HCT116 (cell line): ENCODE measurements around the gene SSX4B. TPM values are rescaled to one million over a fixed set of nuclear protein-coding genes. Genes with fewer than 3 reads are reported as not detected.
"Not testable (repeated sequence)": the region's sequence is repeated elsewhere in the genome, so short reads cannot be mapped to it uniquely, and the experiment has no call there.

Experiments used
- ATAC-seq: fragments of 200-7000 bp; cut with Tn5 transposase; 2 replicates; pipeline ENCODE4 v1.9.1; 2020; ENCODE audit warnings: mild to moderate bottlenecking, moderate library complexity
- BruUV-seq: library from RNA; stranded (reverse); fragments of 400-500 nt; replicated peaks from 2 replicates; lab custom pipeline; 2021; lab: Mats Ljungman, UMichigan
- CTCF ChIA-PET: fragments of 300-600 bp; sonication (Branson Sonifier 250); formaldehyde crosslinking; loops from one replicate; lab custom pipeline; 2021; ENCODE audit warnings: antibody characterized with exemption; lab: Charles Lee
- POLR2A ChIA-PET: fragments of 300-600, 350-600 bp; sonication (Branson Sonifier 250); formaldehyde crosslinking; loops from one replicate; lab custom pipeline; 2021; ENCODE audit warnings: antibody characterized with exemption; lab: Charles Lee
- RAD21 ChIA-PET, 2 experiments: fragments of 300-600 bp; sonication (Branson Sonifier 250); formaldehyde crosslinking; loops; one replicate each; lab custom pipeline; 2023; ENCODE audit warnings: low total read pairs in 2 of 2; ENCODE audit not compliant: uncharacterized antibody in 2 of 2, unreplicated experiment in 2 of 2, low non-redundant PET in 1 of 2; lab: Charles Lee
- DNase-seq: peaks from one replicate; pipeline ENCODE4 v3.0.0-alpha.2; 2010; ENCODE audit warnings: low read depth, low spot score
- H2AFZ ChIP-seq: fragments of 200-600 bp; shearing (Covaris generic), sonication (generic); 2 replicates; pipeline ENCODE4 v1.6.1; 2017; ENCODE audit warnings: low read depth, mixed run types, mixed read lengths, antibody characterized with exemption, low read length; ENCODE audit not compliant: poor library complexity, severe bottlenecking
- H3K27ac ChIP-seq: 2 replicates; pipeline ENCODE4 v1.5.1; 2012; ENCODE audit warnings: low read depth, low read length
- H3K27me3 ChIP-seq: fragments of 200-600 bp; sonication (generic); 2 replicates; pipeline ENCODE4 v1.6.1; 2016; ENCODE audit warnings: mixed run types, low read length, mixed read lengths; ENCODE audit not compliant: insufficient read depth
- H3K36me3 ChIP-seq, 2 experiments: fragments of 200-500 bp in 1 of 2; fragments of 200-600 bp in 1 of 2; sonication (Bioruptor generic) in 1 of 2; sonication (generic) in 1 of 2; 2 replicates each; pipeline versions ENCODE4 v1.5.1 to v1.6.1; 2014 to 2016; ENCODE audit warnings: low read length in 2 of 2, inconsistent platforms in 1 of 2, mixed read lengths in 1 of 2, mixed run types in 1 of 2; ENCODE audit not compliant: insufficient read depth in 2 of 2, control insufficient read depth in 1 of 2
- H3K4me1 ChIP-seq, 2 experiments: fragments of 200-600 bp in 1 of 2; sonication (generic) in 1 of 2; 2 replicates each; pipeline versions ENCODE4 v1.5.1 to v1.6.1; 2012 to 2017; ENCODE audit warnings: low read length in 2 of 2, inconsistent platforms in 1 of 2, mild to moderate bottlenecking in 1 of 2, mixed read lengths in 1 of 2, mixed run types in 1 of 2, moderate library complexity in 1 of 2; ENCODE audit not compliant: insufficient read depth in 2 of 2, control insufficient read depth in 1 of 2
- H3K4me2 ChIP-seq: fragments of 200-600 bp; sonication (generic); 2 replicates; pipeline ENCODE4 v1.6.1; 2017; ENCODE audit warnings: mixed run types, low read length, mixed read lengths
- H3K4me3 ChIP-seq, 2 experiments: fragments of 200-600 bp in 1 of 2; sonication (generic) in 1 of 2; replicated peaks in 1 of 2; 2 replicates each; pipeline ENCODE4 v1.5.1; 2011 to 2016; ENCODE audit warnings: low read length in 2 of 2, control low read depth in 1 of 2, low read depth in 1 of 2, mild to moderate bottlenecking in 1 of 2, mixed read lengths in 1 of 2, mixed run types in 1 of 2
- H3K79me2 ChIP-seq: fragments of 200-600 bp; sonication (generic); 2 replicates; pipeline ENCODE4 v1.6.1; 2017; ENCODE audit warnings: mild to moderate bottlenecking, mixed run types, low read length, moderate library complexity, mixed read lengths; ENCODE audit not compliant: insufficient read depth
- H3K9ac ChIP-seq: fragments of 200-600 bp; sonication (generic); 2 replicates; pipeline ENCODE4 v1.6.1; 2016; ENCODE audit warnings: low read length, mixed read lengths
- H3K9me2 ChIP-seq: fragments of 200-600 bp; sonication (generic), shearing (Covaris generic); 2 replicates; pipeline ENCODE4 v1.6.1; 2017; ENCODE audit warnings: mixed run types, mild to moderate bottlenecking, moderate library complexity; ENCODE audit not compliant: insufficient read depth
- H3K9me3 ChIP-seq, 2 experiments: fragments of 200-500 bp in 1 of 2; fragments of 200-600 bp in 1 of 2; sonication (Bioruptor generic) in 1 of 2; sonication (generic) in 1 of 2; 2 replicates each; pipeline ENCODE4 v1.6.1; 2014 to 2017; ENCODE audit warnings: low read length in 2 of 2, mixed read lengths in 2 of 2, inconsistent platforms in 1 of 2, low read depth in 1 of 2, mild to moderate bottlenecking in 1 of 2, mixed run types in 1 of 2, moderate library complexity in 1 of 2; ENCODE audit not compliant: control insufficient read depth in 1 of 2, insufficient read depth in 1 of 2
- H4K20me1 ChIP-seq: fragments of 200-600 bp; sonication (generic), shearing (Covaris generic); 2 replicates; pipeline ENCODE4 v1.6.1; 2017; ENCODE audit warnings: mixed run types, mild to moderate bottlenecking, moderate library complexity; ENCODE audit not compliant: insufficient read depth
- intact Hi-C: fragments of 100-400 bp; cut with micrococcal nuclease; formaldehyde crosslinking; loops from 2 replicates; pipeline ENCODE4 v1.10.0; 2022
- total RNA-seq: library from RNA; stranded (reverse); gene quantifications from one replicate; pipeline ENCODE4 v1.2.1, GENCODE V29; 2021; ENCODE audit not compliant: unreplicated experiment

Gene SSX4B
- total RNA-seq, 1 experiment from 2014 or later = not detected

DNA sequence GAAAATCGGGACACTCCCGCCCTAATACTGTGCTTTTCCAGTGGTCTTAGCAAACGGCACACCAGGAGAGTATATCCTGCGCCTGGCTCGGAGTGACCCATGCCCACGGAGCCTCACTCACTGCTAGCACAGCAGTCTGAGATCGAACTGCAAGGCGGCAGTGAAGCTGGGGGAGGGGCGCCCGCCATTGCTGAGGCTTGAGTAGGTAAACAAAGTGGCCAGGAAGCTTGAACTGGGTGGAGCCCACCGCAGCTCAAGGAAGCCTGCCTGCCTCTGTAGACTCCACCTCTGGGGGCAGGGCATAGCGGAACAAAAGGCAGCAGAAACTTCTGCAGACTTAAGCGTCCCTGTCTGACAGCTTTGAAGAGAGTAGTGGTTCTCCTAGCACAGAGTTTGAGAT lies 22.0 kb upstream of the SSX4B start:
- H3K4me3 ChIP-seq, H3K27me3 ChIP-seq, H3K9me2 ChIP-seq, H4K20me1 ChIP-seq, H3K9ac ChIP-seq, intact Hi-C loops, CTCF ChIA-PET, H2AFZ ChIP-seq, POLR2A ChIA-PET, DNase-seq, H3K4me1 ChIP-seq, H3K36me3 ChIP-seq, BruUV-seq, H3K4me2 ChIP-seq, H3K9me3 ChIP-seq, RAD21 ChIA-PET, H3K79me2 ChIP-seq, H3K27ac ChIP-seq, ATAC-seq: not testable (repeated sequence)

DNA sequence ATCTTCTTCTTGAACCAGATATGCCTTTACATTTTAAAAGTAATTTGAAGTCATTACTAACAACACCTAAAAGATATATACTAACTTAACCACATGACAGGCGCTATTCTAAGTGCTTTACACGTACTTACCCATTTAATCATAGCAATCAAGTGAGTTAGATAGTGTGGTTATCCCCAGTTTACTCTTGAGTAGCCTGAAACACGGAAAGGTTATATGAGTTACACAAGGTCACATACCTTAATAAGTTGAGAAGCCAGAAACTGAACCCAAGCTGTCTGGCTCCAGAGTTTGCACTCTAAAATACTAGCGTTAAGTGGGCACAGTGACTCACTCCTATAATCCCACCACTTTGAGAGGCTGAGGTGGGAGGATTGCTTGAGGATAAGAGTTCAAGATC lies 18.4 kb upstream of the SSX4B start:
- H3K27me3 ChIP-seq, H3K9me2 ChIP-seq, RAD21 ChIA-PET, H3K4me3 ChIP-seq, H2AFZ ChIP-seq, H3K27ac ChIP-seq, intact Hi-C loops, BruUV-seq, H4K20me1 ChIP-seq, H3K9ac ChIP-seq, H3K36me3 ChIP-seq, H3K9me3 ChIP-seq, ATAC-seq, H3K79me2 ChIP-seq, DNase-seq, POLR2A ChIA-PET, CTCF ChIA-PET, H3K4me1 ChIP-seq, H3K4me2 ChIP-seq: not testable (repeated sequence)

DNA sequence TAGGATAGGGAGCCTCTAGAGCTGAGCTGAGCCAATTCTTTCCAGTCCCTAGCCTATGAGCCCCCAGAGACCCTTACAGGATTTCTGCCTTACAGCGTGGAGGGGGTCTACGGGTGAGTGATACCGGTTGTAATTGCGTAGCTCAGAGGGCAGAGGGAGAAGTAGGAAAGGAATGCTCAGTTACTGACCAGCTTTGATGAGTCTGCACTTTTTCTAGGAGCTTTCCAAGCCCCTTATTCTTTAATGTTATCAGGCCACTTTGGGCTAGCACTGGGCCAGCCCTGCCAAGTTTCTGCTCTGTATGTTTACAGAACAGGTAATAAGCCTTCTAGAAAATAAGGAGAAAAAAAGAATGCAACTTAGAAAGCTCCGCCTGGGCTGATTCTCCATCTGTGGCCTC lies 17.8 kb upstream of the SSX4B start:
- H3K4me2 ChIP-seq, RAD21 ChIA-PET, intact Hi-C loops, CTCF ChIA-PET, H3K27me3 ChIP-seq, H3K4me1 ChIP-seq, H3K36me3 ChIP-seq, H3K9me2 ChIP-seq, BruUV-seq, H2AFZ ChIP-seq, H3K9ac ChIP-seq, POLR2A ChIA-PET, H3K9me3 ChIP-seq, H3K4me3 ChIP-seq, H3K79me2 ChIP-seq, ATAC-seq, H4K20me1 ChIP-seq, H3K27ac ChIP-seq, DNase-seq: not testable (repeated sequence)

DNA sequence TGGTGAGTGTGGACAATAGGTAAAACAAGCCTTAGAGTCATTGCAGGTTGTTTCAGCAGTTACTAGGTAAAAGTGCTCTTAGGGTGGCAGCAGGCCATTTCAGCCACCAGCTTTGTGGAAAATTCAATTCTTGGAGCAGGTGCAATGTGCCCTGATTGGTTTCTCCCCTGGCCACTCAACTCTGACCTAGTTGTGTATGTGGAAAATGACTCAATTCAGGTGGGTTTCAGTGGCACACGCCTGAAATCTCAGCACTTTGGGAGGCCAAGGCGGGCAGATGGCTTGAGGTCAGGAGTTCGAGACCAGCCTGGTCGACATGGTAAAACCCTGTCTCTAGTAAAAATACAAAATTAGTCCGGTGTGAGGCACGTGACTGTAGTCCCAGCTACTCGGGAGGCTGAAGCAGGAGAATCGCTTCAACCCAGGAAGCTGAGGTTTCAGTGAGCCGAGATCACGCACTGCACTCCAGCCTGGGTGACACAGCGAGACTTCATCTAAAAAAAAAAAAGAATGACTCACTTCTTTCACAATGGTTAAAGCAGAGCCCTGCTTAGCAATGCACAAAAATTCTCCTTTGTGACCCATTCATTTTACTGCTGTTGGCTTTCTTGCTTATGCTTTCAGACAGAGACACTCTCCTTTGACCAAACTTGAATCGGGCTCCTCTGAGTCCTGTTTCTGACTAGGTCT lies 15.4 kb upstream of the SSX4B start:
- H3K79me2 ChIP-seq, ATAC-seq, intact Hi-C loops, H3K4me3 ChIP-seq, DNase-seq, H3K9ac ChIP-seq, H3K27ac ChIP-seq, BruUV-seq, RAD21 ChIA-PET, H3K4me2 ChIP-seq, H3K36me3 ChIP-seq, CTCF ChIA-PET, H2AFZ ChIP-seq, POLR2A ChIA-PET, H3K9me3 ChIP-seq, H3K9me2 ChIP-seq, H4K20me1 ChIP-seq, H3K27me3 ChIP-seq, H3K4me1 ChIP-seq: not testable (repeated sequence)
